ENCODE results near the gene UBALD2.

DNA sequence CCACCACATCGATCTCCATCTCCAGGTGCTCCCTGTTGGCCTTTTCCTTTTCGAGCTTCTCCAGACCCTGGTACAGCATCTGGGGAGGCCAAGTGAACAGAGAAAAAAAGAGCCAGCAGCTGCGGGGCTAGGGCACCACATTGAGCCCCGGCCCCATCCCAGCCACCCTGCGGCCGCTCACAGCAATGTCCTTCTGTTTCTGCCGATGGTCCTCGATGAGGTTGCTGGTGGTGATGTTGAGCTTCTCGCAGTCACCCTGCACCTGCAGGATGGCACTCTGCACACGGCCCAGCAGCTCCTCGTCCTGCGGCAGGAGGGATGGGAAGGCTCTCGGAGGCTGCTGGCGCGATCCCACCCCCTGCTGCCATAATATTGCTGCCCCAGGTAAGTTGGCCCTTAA lies 15.5 kb downstream of the UBALD2 start:
- TF ChIP-seq, protein P1, sequence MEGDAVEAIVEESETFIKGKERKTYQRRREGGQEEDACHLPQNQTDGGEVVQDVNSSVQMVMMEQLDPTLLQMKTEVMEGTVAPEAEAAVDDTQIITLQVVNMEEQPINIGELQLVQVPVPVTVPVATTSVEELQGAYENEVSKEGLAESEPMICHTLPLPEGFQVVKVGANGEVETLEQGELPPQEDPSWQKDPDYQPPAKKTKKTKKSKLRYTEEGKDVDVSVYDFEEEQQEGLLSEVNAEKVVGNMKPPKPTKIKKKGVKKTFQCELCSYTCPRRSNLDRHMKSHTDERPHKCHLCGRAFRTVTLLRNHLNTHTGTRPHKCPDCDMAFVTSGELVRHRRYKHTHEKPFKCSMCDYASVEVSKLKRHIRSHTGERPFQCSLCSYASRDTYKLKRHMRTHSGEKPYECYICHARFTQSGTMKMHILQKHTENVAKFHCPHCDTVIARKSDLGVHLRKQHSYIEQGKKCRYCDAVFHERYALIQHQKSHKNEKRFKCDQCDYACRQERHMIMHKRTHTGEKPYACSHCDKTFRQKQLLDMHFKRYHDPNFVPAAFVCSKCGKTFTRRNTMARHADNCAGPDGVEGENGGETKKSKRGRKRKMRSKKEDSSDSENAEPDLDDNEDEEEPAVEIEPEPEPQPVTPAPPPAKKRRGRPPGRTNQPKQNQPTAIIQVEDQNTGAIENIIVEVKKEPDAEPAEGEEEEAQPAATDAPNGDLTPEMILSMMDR (conservative IDR thresholded peaks at IDR 0.05; ENCODE audit: low read depth, low read length): no peak
- no peak for TF ChIP-seq POLR2A (IDR thresholded peaks at IDR 0.05; ENCODE audit: low read depth, low read length)
- no peak for TF ChIP-seq MAZ (IDR thresholded peaks at IDR 0.05; ENCODE audit: borderline replicate concordance, low read depth, low read length)
- TF ChIP-seq MAFK (IDR thresholded peaks at IDR 0.05; ENCODE audit: low read depth, low read length): no peak

Measured in IMR-90 (cell line).